MM.1S (cell line): ENCODE measurements around the gene KRTAP5-8.

Experiments used
- DNase-seq: peaks from one replicate; pipeline ENCODE4 v3.0.0-alpha.2; 2015
- H2AFZ ChIP-seq: fragments of 300-600 bp; sonication (generic); 2 replicates; pipeline ENCODE4 v1.6.0; 2016; ENCODE audit warnings: antibody characterized with exemption, low read length
- H3F3A ChIP-seq: fragments of 300-600 bp; sonication (generic); 2 replicates; pipeline ENCODE4 v1.6.1; 2016; ENCODE audit warnings: mild to moderate bottlenecking, antibody characterized with exemption, low read length, moderate library complexity, mixed read lengths; ENCODE audit not compliant: insufficient read depth
- H3K27ac ChIP-seq: fragments of 300-600 bp; sonication (generic); 2 replicates; pipeline ENCODE4 v1.5.1; 2016; ENCODE audit warnings: mild to moderate bottlenecking, low read length
- H3K27me3 ChIP-seq: fragments of 300-600 bp; sonication (generic); replicated peaks from 2 replicates; pipeline ENCODE4 v1.6.0; 2016; ENCODE audit warnings: low read length; ENCODE audit not compliant: insufficient read depth
- H3K36me3 ChIP-seq: fragments of 300-600 bp; sonication (generic); replicated peaks from 2 replicates; pipeline ENCODE4 v1.6.1; 2016; ENCODE audit warnings: mild to moderate bottlenecking, low read length, mixed read lengths; ENCODE audit not compliant: insufficient read depth
- H3K4me1 ChIP-seq: fragments of 300-600 bp; sonication (generic); 2 replicates; pipeline ENCODE4 v1.6.1; 2016; ENCODE audit warnings: low read length, mixed read lengths
- H3K4me2 ChIP-seq: fragments of 300-600 bp; sonication (generic); 2 replicates; pipeline ENCODE4 v1.6.0; 2016; ENCODE audit warnings: low read depth, low read length
- H3K4me3 ChIP-seq: fragments of 300-600 bp; sonication (generic); 2 replicates; pipeline ENCODE4 v1.5.1; 2016; ENCODE audit warnings: low read length, mixed read lengths
- H3K79me2 ChIP-seq: fragments of 300-600 bp; sonication (generic); 2 replicates; pipeline ENCODE4 v1.6.1; 2016; ENCODE audit warnings: mixed run types, low read length, mixed read lengths
- H3K9ac ChIP-seq: fragments of 300-600 bp; sonication (generic); 2 replicates; pipeline ENCODE4 v1.6.1; 2016; ENCODE audit warnings: low read length, mixed read lengths
- H3K9me2 ChIP-seq: fragments of 300-600 bp; sonication (generic); replicated peaks from 2 replicates; pipeline ENCODE4 v1.6.1; 2016; ENCODE audit warnings: mild to moderate bottlenecking, low read length, mixed read lengths; ENCODE audit not compliant: insufficient read depth
- H3K9me3 ChIP-seq: fragments of 300-600 bp; sonication (generic); replicated peaks from 2 replicates; pipeline ENCODE4 v1.6.1; 2016; ENCODE audit warnings: mild to moderate bottlenecking, low read length, mixed read lengths; ENCODE audit not compliant: insufficient read depth
- H4K20me1 ChIP-seq: fragments of 300-600 bp; sonication (generic); 2 replicates; pipeline ENCODE4 v1.6.1; 2016; ENCODE audit warnings: mild to moderate bottlenecking, low read length, moderate library complexity, mixed read lengths; ENCODE audit not compliant: insufficient read depth
- CTCF ChIP-seq: fragments of 300-600 bp; sonication (generic); IDR thresholded peaks from 2 replicates; pipeline ENCODE4 v1.5.1; 2016; ENCODE audit warnings: antibody characterized with exemption, low read length, mixed read lengths
- EZH2 ChIP-seq: fragments of 300-600 bp; sonication (generic); optimal IDR thresholded peaks from 2 replicates; pipeline ENCODE3; 2017; ENCODE audit warnings: low read depth, mild to moderate bottlenecking, antibody characterized with exemption, low read length, mixed read lengths
- EZH2phosphoT487 ChIP-seq: fragments of 300-600 bp; sonication (generic); IDR thresholded peaks from 2 replicates; pipeline ENCODE4 v1.6.1; 2018; ENCODE audit warnings: antibody characterized with exemption, low read length

Gene KRTAP5-8

GRCh38 chr11:71500601-71501021 is 37.2 kb upstream of the KRTAP5-8 start:
- Histone ChIP-seq H3K79me2 (no peaks in the 10 kb centered on the region), H3K4me2 (no peak overlapping the region), H3F3A (no peaks in the 10 kb centered on the region), H2AFZ (no peak overlapping the region), H3K4me1 (peaks cover 5% of the 10 kb centered on the region), H3K27ac (no peak overlapping the region), H4K20me1 (no peaks in the 10 kb centered on the region), H3K4me3 (no peak overlapping the region), H3K36me3 (peaks cover 3% of the 10 kb centered on the region; the same call in 1 of the 2 replicates), H3K9me2 (no peaks in the 10 kb centered on the region), H3K9ac (no peak overlapping the region), H3K27me3 (no peaks in the 10 kb centered on the region), H3K9me3 (no peaks in the 10 kb centered on the region)
- TF ChIP-seq CTCF: no peak
- TF ChIP-seq EZH2: no peak
- no peak for TF ChIP-seq EZH2phosphoT487
- DNase-seq: no peak

- Histone ChIP-seq H3K9ac (no peak overlapping the region), H3K4me2 (no peak overlapping the region), H3K27me3 (no peaks in the 10 kb centered on the region), H2AFZ (no peak overlapping the region), H3K4me3 (no peak overlapping the region), H3K9me3 (no peaks in the 10 kb centered on the region), H4K20me1 (no peaks in the 10 kb centered on the region), H3K9me2 (no peaks in the 10 kb centered on the region), H3K79me2 (no peaks in the 10 kb centered on the region), H3K27ac (no peak overlapping the region), H3F3A (no peaks in the 10 kb centered on the region), H3K4me1 (peaks cover 5% of the 10 kb centered on the region), H3K36me3 (peaks cover 3% of the 10 kb centered on the region; the same call in 1 of the 2 replicates)
- TF ChIP-seq EZH2phosphoT487 (no peak), EZH2 (no peak), CTCF (no peak)
- no peak for DNase-seq
These were observed 36.5 kb upstream of the KRTAP5-8 start for GRCh38 chr11:71501071-71501985.

- Histone ChIP-seq H3K9me2 (no peaks in the 10 kb centered on the region), H3K4me1 (peaks cover 5% of the 10 kb centered on the region), H2AFZ (no peak overlapping the region), H3K9me3 (no peaks in the 10 kb centered on the region), H3K4me3 (no peak overlapping the region), H3K27ac (no peak overlapping the region), H3K79me2 (no peaks in the 10 kb centered on the region), H3K9ac (no peak overlapping the region), H3F3A (no peaks in the 10 kb centered on the region), H3K4me2 (no peak overlapping the region), H3K36me3 (peaks cover 3% of the 10 kb centered on the region; the same call in 1 of the 2 replicates), H3K27me3 (no peaks in the 10 kb centered on the region), H4K20me1 (no peaks in the 10 kb centered on the region)
- DNase-seq: no peak
- TF ChIP-seq EZH2phosphoT487 (no peak), EZH2 (no peak), CTCF (no peak)
These were observed 35.8 kb upstream of the KRTAP5-8 start for GRCh38 chr11:71502026-71502425.
